HepG2 (cell line): ENCODE measurements around the gene KCNJ6. TPM values are rescaled to one million over a fixed set of nuclear protein-coding genes. Genes with fewer than 3 reads are reported as not detected.
"Not testable (repeated sequence)": the region's sequence is repeated elsewhere in the genome, so short reads cannot be mapped to it uniquely, and the experiment has no call there.

Experiments
- ATAC-seq: fragments of 200-7000 bp; cut with Tn5 transposase; 3 replicates; pipeline ENCODE4 v1.9.1; 2020; ENCODE audit warnings: mild to moderate bottlenecking, moderate library complexity
- BruUV-seq: library from RNA; stranded (reverse); fragments of 400-500 nt; replicated peaks from 2 replicates; lab custom pipeline; 2021; lab: Mats Ljungman, UMichigan
- CTCF ChIA-PET: fragments of 300-600 bp; formaldehyde crosslinking; extraction: SDS; loops from one replicate; lab custom pipeline; 2021; ENCODE audit warnings: low total read pairs, inconsistent platforms, low intra/inter-chr PET ratio; lab: Yijun Ruan, JAX
- POLR2A ChIA-PET: fragments of 350-600 bp; sonication (Branson Sonifier 250); formaldehyde crosslinking; loops from one replicate; lab custom pipeline; 2020; ENCODE audit warnings: antibody characterized with exemption, inconsistent platforms; lab: Yijun Ruan, JAX
- DNase-seq: peaks from one replicate; pipeline ENCODE4 v3.0.0-alpha.2; 2015; ENCODE audit warnings: low spot score
- FAIRE-seq: peaks from 3 replicates; lab custom pipeline; 2011; peaks lifted over from hg19 to GRCh38; lab: Jason Lieb, UNC
- H2AFZ ChIP-seq: one replicate; pipeline ENCODE4 v1.6.1; 2011; ENCODE audit warnings: low read length, inconsistent platforms
- H3K27ac ChIP-seq: fragments of 300-600 bp; 3 replicates; pipeline ENCODE4 v1.8.0; 2011; ENCODE audit warnings: mixed run types, mild to moderate bottlenecking, mixed read lengths, low read length, inconsistent platforms; ENCODE audit not compliant: insufficient read depth; ENCODE audit errors: extremely low read length
- H3K27me3 ChIP-seq, 2 experiments: fragments of 200-600 bp in 1 of 2; 2 replicates in 1 of 2; 3 replicates in 1 of 2; pipeline versions ENCODE4 v1.6.0 to v1.8.0; 2011; ENCODE audit warnings: low read length in 2 of 2, mild to moderate bottlenecking in 2 of 2, moderate library complexity in 2 of 2, inconsistent platforms in 1 of 2; ENCODE audit not compliant: insufficient read depth in 2 of 2, control insufficient read depth in 1 of 2
- H3K36me3 ChIP-seq, 2 experiments: fragments of 200-600 bp in 1 of 2; replicated peaks in 1 of 2; 2 replicates in 1 of 2; 3 replicates in 1 of 2; pipeline versions ENCODE4 v1.5.1 to v1.8.0; 2011; ENCODE audit warnings: low read length in 2 of 2, inconsistent platforms in 1 of 2; ENCODE audit not compliant: insufficient read depth in 2 of 2, control insufficient read depth in 1 of 2
- H3K4me1 ChIP-seq: 2 replicates; pipeline ENCODE4 v1.5.1; 2012; ENCODE audit warnings: low read length, inconsistent platforms; ENCODE audit not compliant: insufficient read depth
- H3K4me2 ChIP-seq: 2 replicates; pipeline ENCODE4 v1.6.0; 2011; ENCODE audit warnings: low read depth, low read length, inconsistent platforms
- H3K4me3 ChIP-seq, 3 experiments: fragments of 200-600 bp in 1 of 3; sonication (generic), shearing (Covaris generic) in 1 of 3; replicated peaks in 1 of 3; 2 replicates each; pipeline ENCODE4 v1.5.1; 2011 to 2016; ENCODE audit warnings: low read length in 3 of 3, inconsistent platforms in 2 of 3, low read depth in 2 of 3, mild to moderate bottlenecking in 2 of 3, control low read depth in 1 of 3, mixed read lengths in 1 of 3; ENCODE audit not compliant: insufficient read depth in 1 of 3
- H3K79me2 ChIP-seq: one replicate; pipeline ENCODE4 v1.6.1; 2011; ENCODE audit warnings: low read length, inconsistent platforms; ENCODE audit not compliant: insufficient read depth
- H3K9ac ChIP-seq: 2 replicates; pipeline ENCODE4 v1.6.0; 2011; ENCODE audit warnings: mild to moderate bottlenecking, low read depth, low read length, inconsistent platforms; ENCODE audit not compliant: insufficient read depth
- H3K9me3 ChIP-seq: 2 replicates; pipeline ENCODE4 v1.5.1; 2012; ENCODE audit warnings: mild to moderate bottlenecking, low read length
- H4K20me1 ChIP-seq: 2 replicates; pipeline ENCODE4 v1.6.0; 2011; ENCODE audit warnings: inconsistent platforms, mild to moderate bottlenecking, low read length, moderate library complexity; ENCODE audit not compliant: insufficient read depth
- SNRNP70 ChIP-seq: fragments of 200-400 bp; formaldehyde crosslinking; IDR thresholded peaks from 2 replicates; pipeline ENCODE4 v1.6.1; 2017; ENCODE audit warnings: mild to moderate bottlenecking, low read depth, low read length, moderate library complexity
- ZFP62 ChIP-seq: sonication (generic); formaldehyde crosslinking; IDR thresholded peaks from 2 replicates; pipeline ENCODE4 v1.4.0; 2020; ENCODE audit warnings: missing genetic modification reagents
- ZFY ChIP-seq: sonication (generic); formaldehyde crosslinking; IDR thresholded peaks from 2 replicates; pipeline ENCODE4 v1.4.0; 2020; ENCODE audit warnings: missing genetic modification reagents
- ZNF512 ChIP-seq: sonication (generic); formaldehyde crosslinking; IDR thresholded peaks from 2 replicates; pipeline ENCODE4 v1.4.0; 2020; ENCODE audit warnings: mild to moderate bottlenecking, missing genetic modification reagents
- WGBS: methylation state at CpG from one replicate; pipeline ENCODE4 v1.1.6; 2017; ENCODE audit warnings: low lambda C conversion rate; 5-methylcytosine and 5-hydroxymethylcytosine counted together
- in situ Hi-C: cut with HindIII; loops from 2 replicates; pipeline ENCODE4 v1.10.0; 2017; ENCODE audit warnings: low pct_unique_long_range_greater_than_20kb; ENCODE audit not compliant: extremely low pct_ligation_motif_present
- intact Hi-C: fragments of 100-400 bp; cut with micrococcal nuclease; formaldehyde crosslinking; loops from one replicate; pipeline ENCODE4 v1.10.0; 2022; ENCODE audit not compliant: unreplicated experiment
- polyA plus RNA-seq, 8 experiments: library from polyadenylated mRNA; depleted of rRNA in 3 of 8; stranded (reverse) in 7 of 8; unstranded in 1 of 8; fragments of >200 nt; fragmentation: Illumina TruSeq in 4 of 8; extraction: Trizol in 4 of 8; gene quantifications; 2 replicates each; pipeline versions ENCODE4 v1.2.1 to v1.2.3, GENCODE V29; 2011 to 2016; ENCODE audit warnings: low read depth in 4 of 8, missing spikeins in 1 of 8, mixed read lengths in 1 of 8; ENCODE audit not compliant: insufficient read depth in 1 of 8
- total RNA-seq, 5 experiments: library from RNA; depleted of rRNA; stranded (reverse); fragments of >200 nt; fragmentation: Illumina TruSeq; extraction: Trizol; gene quantifications; 2 replicates each; pipeline ENCODE4 v1.2.3, GENCODE V29; 2016; ENCODE audit warnings: low read depth in 1 of 5

KCNJ6 gene
- total and polyA plus RNA-seq, 2 of the 13 experiments (the other 11 are each of a cell fraction or from before 2014, with no cell fraction given) = not detected

- no peak for TF ChIP-seq ZNF512 (CRISPR knock-in tag)
- TF ChIP-seq, all 625 proteins: peak for 0
Observed at GRCh38 chr21:37921091-37921490, 4.8 kb upstream of the KCNJ6 start (continued).

DNA sequence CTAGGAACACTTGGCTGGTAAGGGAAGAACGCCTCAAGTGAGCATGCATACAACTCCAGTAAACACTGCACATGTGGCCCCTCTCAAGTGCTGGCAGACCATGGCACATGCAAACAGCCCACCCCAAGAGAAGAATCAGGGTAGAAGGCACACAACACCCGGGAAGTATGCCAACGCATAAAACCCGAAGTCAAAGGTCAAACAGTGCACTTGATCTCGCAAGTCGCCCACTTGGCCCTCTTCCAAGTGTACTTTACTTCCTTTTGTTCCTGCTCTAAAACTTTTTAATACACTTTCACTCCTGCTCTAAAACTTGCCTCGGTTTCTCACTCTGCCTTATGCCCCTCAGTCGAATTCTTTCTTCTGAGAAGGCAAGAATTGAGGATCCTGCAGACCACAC, 4.0 kb upstream of the KCNJ6 start:
- CTCF ChIA-PET, H3K4me1 ChIP-seq, POLR2A ChIA-PET, H3K27ac ChIP-seq, DNase-seq, H3K79me2 ChIP-seq, BruUV-seq, H4K20me1 ChIP-seq, FAIRE-seq, H3K4me2 ChIP-seq, H3K9ac ChIP-seq, intact Hi-C loops, in situ Hi-C loops, H3K27me3 ChIP-seq, H3K9me3 ChIP-seq, H2AFZ ChIP-seq, H3K4me3 ChIP-seq, ATAC-seq, H3K36me3 ChIP-seq: not testable (repeated sequence)
- 11% methylated on average over 8 of the region's 8 CpGs for WGBS

DNA sequence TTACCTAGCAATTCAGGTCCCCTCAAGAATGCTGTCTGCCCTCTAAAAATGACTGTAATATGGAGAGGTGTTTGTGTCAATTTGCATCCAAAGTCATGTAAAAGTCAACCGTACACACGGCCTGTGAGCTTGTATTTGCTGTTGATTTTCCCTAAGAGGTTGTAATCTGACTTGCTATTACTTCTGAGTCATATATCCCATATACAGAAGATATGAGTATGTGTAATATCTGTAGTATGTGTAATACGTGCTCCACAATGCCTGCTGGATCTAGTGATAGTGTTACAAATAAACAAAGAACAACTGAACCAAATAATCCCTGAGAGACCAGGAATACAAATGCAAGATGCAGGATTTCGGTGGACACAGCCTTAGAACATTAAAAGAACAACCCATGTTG, 1.4 kb upstream of the KCNJ6 start:
- FAIRE-seq (no peak), DNase-seq (no peak), ATAC-seq (no peak)
- no peak overlapping the region for H3K4me3 ChIP-seq
- no peak overlapping the region for H3K9ac ChIP-seq
- intact Hi-C loops = no loop called here
- peaks cover 0 to 7% of the 10 kb centered on the region in 2 experiments; a peak in 1 of 5 replicates for H3K27me3 ChIP-seq
- in situ Hi-C loops = no loop called here
- no peak overlapping the region for H2AFZ ChIP-seq
- no peaks in the 10 kb centered on the region for H3K4me1 ChIP-seq
- POLR2A ChIA-PET = no interaction called here
- CTCF ChIA-PET = no interaction called here
- no peaks in the 10 kb centered on the region for H3K36me3 ChIP-seq
- H3K27ac ChIP-seq = no peak overlapping the region
- BruUV-seq = no TSS peak
- no peaks in the 10 kb centered on the region for H3K79me2 ChIP-seq
- H3K4me2 ChIP-seq = no peak overlapping the region
- TF ChIP-seq SNRNP70 (no peak), ZFY (CRISPR knock-in tag) (no peak), ZFP62 (CRISPR knock-in tag) (no peak)
- 25% methylated on average over 4 of the region's 4 CpGs for WGBS
- no peaks in the 10 kb centered on the region for H3K9me3 ChIP-seq
- no peaks in the 10 kb centered on the region for H4K20me1 ChIP-seq
